ENCODE measurements around the gene MTHFD2. TPM values are rescaled to one million over a fixed set of nuclear protein-coding genes. Genes with fewer than 3 reads are reported as not detected.

Gene MTHFD2
- 293 TPM for total RNA-seq (ENCODE audit: unreplicated experiment)
- long read RNA-seq, full-length matches to known transcripts: 414 of 489 reads
- long read RNA-seq, partial matches to known transcripts: 4 of 489 reads
- long read RNA-seq, other reads (novel, unspliced or antisense): 71 of 489 reads

GRCh38 chr2:74198461-74199274 is at the start of gene MTHFD2:
Gene MTHFD2 (plus strand): TSS chr2:74198615. CDS start chr2:74198642, 27 bp downstream.
- H3K27me3 Mint-ChIP-seq (ENCODE audit: unreplicated experiment): peaks cover 17% of the 10 kb centered on the region
- H3K4me3 Mint-ChIP-seq (ENCODE audit: unreplicated experiment): peak within 1 kb of the TSS; percentile 100
- H3K9me3 Mint-ChIP-seq (ENCODE audit: unreplicated experiment): peaks cover 17% of the 10 kb centered on the region
- peaks cover 9% of the 10 kb centered on the region for H3K4me1 Mint-ChIP-seq (ENCODE audit: low read depth, unreplicated experiment)
- TF ChIP-seq CTCF (IDR thresholded peaks at IDR 0.05; ENCODE audit: partially characterized antibody, unreplicated experiment): peak; percentile 99
- peaks cover 4% of the 10 kb centered on the region for H3K36me3 Mint-ChIP-seq (ENCODE audit: unreplicated experiment)
- peak within 1 kb of the TSS; percentile 100 for H3K27ac Mint-ChIP-seq (ENCODE audit: unreplicated experiment)
- peak; percentile 98 for DNase-seq

GRCh38 chr2:74149247-74149525 is 49.2 kb upstream of the MTHFD2 start:
- DNase-seq: no peak
- peaks cover 7% of the 10 kb centered on the region for H3K27me3 Mint-ChIP-seq (ENCODE audit: unreplicated experiment)
- no peak overlapping the region for H3K27ac Mint-ChIP-seq (ENCODE audit: unreplicated experiment)
- H3K4me1 Mint-ChIP-seq (ENCODE audit: low read depth, unreplicated experiment): no peaks in the 10 kb centered on the region
- peaks cover 5% of the 10 kb centered on the region for H3K9me3 Mint-ChIP-seq (ENCODE audit: unreplicated experiment)
- no peak overlapping the region for H3K4me3 Mint-ChIP-seq (ENCODE audit: unreplicated experiment)
- H3K36me3 Mint-ChIP-seq (ENCODE audit: unreplicated experiment): no peaks in the 10 kb centered on the region
- TF ChIP-seq CTCF (IDR thresholded peaks at IDR 0.05; ENCODE audit: partially characterized antibody, unreplicated experiment): no peak

GRCh38 chr2:74149570-74150319 is 48.7 kb upstream of the MTHFD2 start:
- Mint-ChIP-seq H3K27ac (ENCODE audit: unreplicated experiment) (no peak overlapping the region), H3K36me3 (ENCODE audit: unreplicated experiment) (no peaks in the 10 kb centered on the region), H3K9me3 (ENCODE audit: unreplicated experiment) (peaks cover 5% of the 10 kb centered on the region), H3K27me3 (ENCODE audit: unreplicated experiment) (peaks cover 7% of the 10 kb centered on the region), H3K4me3 (ENCODE audit: unreplicated experiment) (peak overlapping the region; percentile 25), H3K4me1 (ENCODE audit: low read depth, unreplicated experiment) (no peaks in the 10 kb centered on the region)
- DNase-seq: no peak
- no peak for TF ChIP-seq CTCF (IDR thresholded peaks at IDR 0.05; ENCODE audit: partially characterized antibody, unreplicated experiment)

- no peak for TF ChIP-seq CTCF (IDR thresholded peaks at IDR 0.05; ENCODE audit: partially characterized antibody, unreplicated experiment)
- H3K27ac Mint-ChIP-seq (ENCODE audit: unreplicated experiment): no peak overlapping the region
- peaks cover 3% of the 10 kb centered on the region for H3K9me3 Mint-ChIP-seq (ENCODE audit: unreplicated experiment)
- H3K4me3 Mint-ChIP-seq (ENCODE audit: unreplicated experiment): no peak overlapping the region
- H3K4me1 Mint-ChIP-seq (ENCODE audit: low read depth, unreplicated experiment): no peaks in the 10 kb centered on the region
- DNase-seq: no peak
- no peaks in the 10 kb centered on the region for H3K36me3 Mint-ChIP-seq (ENCODE audit: unreplicated experiment)
- peaks cover 3% of the 10 kb centered on the region for H3K27me3 Mint-ChIP-seq (ENCODE audit: unreplicated experiment)
These were observed 45.5 kb upstream of the MTHFD2 start for GRCh38 chr2:74152954-74153353.

GRCh38 chr2:74155830-74156229 is 42.6 kb upstream of the MTHFD2 start:
- Mint-ChIP-seq H3K27me3 (ENCODE audit: unreplicated experiment) (no peaks in the 10 kb centered on the region), H3K4me1 (ENCODE audit: low read depth, unreplicated experiment) (no peaks in the 10 kb centered on the region), H3K4me3 (ENCODE audit: unreplicated experiment) (no peak overlapping the region), H3K9me3 (ENCODE audit: unreplicated experiment) (peaks cover 3% of the 10 kb centered on the region), H3K27ac (ENCODE audit: unreplicated experiment) (peak overlapping the region; percentile 18), H3K36me3 (ENCODE audit: unreplicated experiment) (no peaks in the 10 kb centered on the region)
- DNase-seq: no peak
- no peak for TF ChIP-seq CTCF (IDR thresholded peaks at IDR 0.05; ENCODE audit: partially characterized antibody, unreplicated experiment)

All from glutamatergic neuron (in vitro differentiated cells).